ENCODE measurements around the gene PSMG1.
A peak's percentile ranks its signal among the peaks of the same experiment; 100 is the strongest.

Gene PSMG1

GRCh38 chr21:39152271-39152670, 31.0 kb downstream of the PSMG1 start:
- TF ChIP-seq CTCF (IDR thresholded peaks at IDR 0.05; ENCODE audit: low read depth, low read length): no peak
- H3K4me3 ChIP-seq (ENCODE audit: low read depth, low read length): no peak overlapping the region
- no peak for DNase-seq
- H3K36me3 ChIP-seq: no peaks in the 10 kb centered on the region
- H3K4me1 ChIP-seq: no peaks in the 10 kb centered on the region
- H3K9me3 ChIP-seq: no peaks in the 10 kb centered on the region
- peaks cover 4% of the 10 kb centered on the region for H3K27me3 ChIP-seq

- TF ChIP-seq CTCF (IDR thresholded peaks at IDR 0.05; ENCODE audit: low read depth, low read length): no peak
- DNase-seq: no peak
- no peaks in the 10 kb centered on the region for H3K9me3 ChIP-seq
- H3K36me3 ChIP-seq: no peaks in the 10 kb centered on the region
- no peak overlapping the region for H3K4me3 ChIP-seq (ENCODE audit: low read depth, low read length)
- H3K27me3 ChIP-seq: peaks cover 4% of the 10 kb centered on the region
- H3K4me1 ChIP-seq: no peaks in the 10 kb centered on the region
These were observed 32.4 kb downstream of the PSMG1 start for GRCh38 chr21:39150877-39151276.

- H3K27me3 ChIP-seq: peaks cover 4% of the 10 kb centered on the region
- no peak for TF ChIP-seq CTCF (IDR thresholded peaks at IDR 0.05; ENCODE audit: low read depth, low read length)
- no peak overlapping the region for H3K4me3 ChIP-seq (ENCODE audit: low read depth, low read length)
- no peaks in the 10 kb centered on the region for H3K4me1 ChIP-seq
- H3K36me3 ChIP-seq: no peaks in the 10 kb centered on the region
- H3K9me3 ChIP-seq: no peaks in the 10 kb centered on the region
- DNase-seq: no peak
These were observed 32.9 kb downstream of the PSMG1 start for GRCh38 chr21:39150316-39150715.

- Histone ChIP-seq H3K4me1 (no peaks in the 10 kb centered on the region), H3K27me3 (peaks cover 4% of the 10 kb centered on the region), H3K36me3 (no peaks in the 10 kb centered on the region), H3K4me3 (ENCODE audit: low read depth, low read length) (no peak overlapping the region), H3K9me3 (no peaks in the 10 kb centered on the region)
- DNase-seq: no peak
- no peak for TF ChIP-seq CTCF (IDR thresholded peaks at IDR 0.05; ENCODE audit: low read depth, low read length)
These were observed 33.4 kb downstream of the PSMG1 start for GRCh38 chr21:39149882-39150281.

- Histone ChIP-seq H3K9me3 (peaks cover 3% of the 10 kb centered on the region; the same call in 1 of the 2 replicates), H3K27me3 (peaks cover 4% of the 10 kb centered on the region), H3K4me3 (ENCODE audit: low read depth, low read length) (no peak overlapping the region), H3K36me3 (no peaks in the 10 kb centered on the region), H3K4me1 (no peaks in the 10 kb centered on the region)
- TF ChIP-seq CTCF (IDR thresholded peaks at IDR 0.05; ENCODE audit: low read depth, low read length): no peak
- no peak for DNase-seq
These were observed 34.3 kb downstream of the PSMG1 start for GRCh38 chr21:39148975-39149374.

- H3K27me3 ChIP-seq: peaks cover 4% of the 10 kb centered on the region; the same call in 1 of the 2 replicates
- peak; percentile 40 for DNase-seq
- peaks cover 6% of the 10 kb centered on the region; the same call in 1 of the 2 replicates for H3K9me3 ChIP-seq
- H3K4me1 ChIP-seq: no peaks in the 10 kb centered on the region
- no peak overlapping the region for H3K4me3 ChIP-seq (ENCODE audit: low read depth, low read length)
- TF ChIP-seq CTCF (IDR thresholded peaks at IDR 0.05; ENCODE audit: low read depth, low read length): no peak
- no peaks in the 10 kb centered on the region for H3K36me3 ChIP-seq
These were observed 39.1 kb downstream of the PSMG1 start for GRCh38 chr21:39144191-39144590.
